SKM-1 treated with dmso at 0.1 percent for 144 hours (cell line): ENCODE measurements around the gene EPB41L3.

ENCODE experiments used
- DNase-seq: peaks from one replicate; lab custom pipeline; 2025; ENCODE audit not compliant: unreplicated experiment; lab: John Stamatoyannopoulos, UW

EPB41L3 gene

GRCh38 chr18:5543773-5544389 is at the start of gene EPB41L3:
Gene EPB41L3 (minus strand): TSS chr18:5543997. CDS start chr18:5489183, 54,814 bp downstream.
- DNase-seq, result peak; percentile 31

DNA sequence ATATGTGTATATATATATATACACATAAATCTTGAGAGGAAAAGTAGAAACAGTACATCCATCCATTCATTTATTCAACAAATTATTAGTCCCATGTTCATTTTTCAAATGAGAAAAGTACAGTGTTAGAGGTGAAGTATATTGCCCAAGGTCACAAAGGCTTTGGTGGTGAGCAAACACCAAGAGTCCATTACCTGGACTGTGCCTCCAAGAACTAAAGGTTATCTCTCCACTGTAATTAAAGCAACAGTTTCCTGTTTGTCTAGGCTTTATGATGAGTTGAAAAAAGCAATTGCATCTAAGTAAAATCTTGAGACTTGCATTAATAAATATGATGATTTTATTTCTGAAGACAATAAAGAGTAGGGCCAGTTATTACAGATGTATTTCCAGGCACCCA is 44.7 kb upstream of the EPB41L3 start:
- no peak for DNase-seq

GRCh38 chr18:5585653-5586052 is 41.9 kb upstream of the EPB41L3 start:
- DNase-seq, result no peak

GRCh38 chr18:5584746-5585417 is 41.1 kb upstream of the EPB41L3 start:
- no peak for DNase-seq

DNA sequence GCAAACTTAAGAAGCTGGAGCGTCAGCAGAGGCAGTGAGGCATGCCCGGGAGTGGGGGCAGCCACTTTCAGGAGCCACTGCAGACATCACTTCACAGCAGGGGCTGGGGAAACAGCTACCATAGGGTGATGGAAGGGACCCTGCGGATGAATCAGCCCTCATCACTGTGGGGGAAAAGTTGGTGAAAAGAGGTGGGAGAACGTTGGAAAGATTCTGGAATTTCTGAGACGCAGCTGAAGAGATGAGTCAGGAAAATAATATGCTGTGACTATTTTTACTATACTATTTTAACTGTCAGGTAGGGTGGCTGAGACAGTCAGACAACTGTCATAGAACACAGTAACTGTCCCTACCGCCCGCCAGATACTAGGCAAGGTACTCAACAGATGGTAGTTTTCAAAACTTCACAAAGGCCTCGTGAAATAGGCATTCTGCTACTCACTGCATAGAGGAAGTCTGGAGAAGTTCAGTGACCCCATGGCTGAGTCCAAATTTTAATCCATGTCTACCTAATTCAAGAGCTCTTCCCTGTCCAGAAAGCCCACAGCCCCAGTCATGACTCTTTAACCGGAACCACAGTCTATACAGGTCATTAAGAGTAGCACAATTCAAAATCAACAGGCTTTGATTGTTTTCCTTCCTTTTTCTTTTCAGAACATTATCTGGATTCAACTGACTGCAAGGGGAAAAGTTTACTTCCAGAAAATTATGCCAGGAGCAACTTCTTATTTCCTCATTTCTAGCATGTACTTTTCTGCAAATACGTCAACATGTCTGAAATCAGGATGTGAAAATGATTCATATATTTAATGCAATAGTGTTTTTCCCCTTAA is 39.3 kb upstream of the EPB41L3 start:
- DNase-seq, result no peak

DNA sequence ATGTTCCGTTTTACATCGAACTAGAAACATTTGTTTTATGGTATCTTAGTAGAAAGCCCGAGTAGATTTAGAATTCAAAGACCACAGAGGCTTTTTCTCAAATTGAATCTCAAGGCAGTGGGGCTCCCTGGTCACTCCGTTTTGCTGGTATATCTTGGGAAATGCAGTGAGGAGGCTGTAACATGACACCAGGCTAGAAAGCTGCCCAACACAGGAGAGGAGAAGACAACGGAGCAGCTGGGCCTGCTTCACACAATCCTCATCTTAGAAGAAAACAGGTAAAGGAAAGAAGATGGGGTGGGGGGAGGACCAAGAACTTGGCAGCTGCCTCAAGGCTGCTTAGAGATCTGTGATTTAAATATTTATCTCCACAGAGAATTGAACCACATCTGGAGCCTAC is 38.3 kb upstream of the EPB41L3 start:
- no peak for DNase-seq

- DNase-seq, result peak; percentile 50
Measured at GRCh38 chr18:5574843-5575242, 31.0 kb upstream of the EPB41L3 start.

DNA sequence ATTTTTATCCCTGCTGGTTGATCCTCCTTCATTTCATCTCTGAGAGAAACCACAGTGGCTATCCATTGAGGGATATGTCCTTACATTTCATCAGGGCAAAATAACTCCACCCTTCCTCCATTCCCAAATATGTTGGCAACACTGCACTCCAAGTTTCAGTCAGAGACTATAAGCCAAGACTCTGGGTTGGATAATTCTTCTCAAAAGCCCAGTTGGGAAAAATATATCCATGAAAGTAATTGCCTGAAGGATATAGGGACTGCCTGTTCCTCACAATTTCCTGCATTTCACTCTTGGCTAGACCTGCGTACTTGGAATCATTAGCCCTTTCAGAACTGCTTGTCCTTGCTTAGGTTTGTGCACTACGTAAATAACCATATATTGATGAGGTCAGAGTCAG is 27.9 kb upstream of the EPB41L3 start:
- no peak for DNase-seq

DNA sequence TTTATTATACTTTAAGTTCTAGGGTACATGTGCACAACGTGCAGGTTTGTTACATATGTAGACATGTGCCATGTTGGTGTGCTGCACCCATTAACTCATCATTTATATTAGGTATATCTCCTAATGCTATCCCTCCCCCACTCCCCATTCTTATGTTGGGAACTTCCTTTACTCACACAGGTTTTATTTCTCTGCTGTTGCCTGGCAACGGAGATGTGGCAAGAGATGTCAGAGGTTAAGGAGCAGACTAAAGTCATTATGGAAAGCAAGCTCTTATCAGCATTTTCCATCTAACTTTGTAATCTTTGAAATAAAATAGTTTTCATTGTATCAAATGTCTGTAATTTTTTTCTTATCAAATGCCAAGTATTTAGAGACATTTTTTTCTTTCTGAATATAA is 26.8 kb upstream of the EPB41L3 start:
- peak; percentile 79 for DNase-seq

DNA sequence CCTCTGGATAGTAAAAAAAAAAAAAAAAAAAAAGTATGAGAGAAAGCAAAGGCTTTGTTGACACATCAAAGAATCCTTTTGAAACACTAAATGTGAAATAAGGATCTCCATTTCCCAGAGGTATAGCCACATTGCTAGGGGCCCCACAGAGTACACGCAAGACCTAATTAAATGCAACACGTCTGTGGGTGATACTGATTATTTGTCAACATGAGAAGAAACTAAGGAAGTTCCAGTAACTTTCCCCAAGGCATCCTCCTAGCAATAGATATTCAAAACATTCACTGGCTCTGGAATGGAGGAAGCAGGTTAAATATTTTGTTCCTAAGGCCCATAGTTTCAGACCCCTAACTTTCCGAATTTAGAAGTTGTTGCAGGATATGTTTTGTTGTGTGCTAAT is 24.6 kb upstream of the EPB41L3 start:
- DNase-seq, result no peak

GRCh38 chr18:5558851-5559250 is 15.1 kb upstream of the EPB41L3 start:
- no peak for DNase-seq

GRCh38 chr18:5556310-5556974 is 12.6 kb upstream of the EPB41L3 start:
- DNase-seq, result no peak

DNA sequence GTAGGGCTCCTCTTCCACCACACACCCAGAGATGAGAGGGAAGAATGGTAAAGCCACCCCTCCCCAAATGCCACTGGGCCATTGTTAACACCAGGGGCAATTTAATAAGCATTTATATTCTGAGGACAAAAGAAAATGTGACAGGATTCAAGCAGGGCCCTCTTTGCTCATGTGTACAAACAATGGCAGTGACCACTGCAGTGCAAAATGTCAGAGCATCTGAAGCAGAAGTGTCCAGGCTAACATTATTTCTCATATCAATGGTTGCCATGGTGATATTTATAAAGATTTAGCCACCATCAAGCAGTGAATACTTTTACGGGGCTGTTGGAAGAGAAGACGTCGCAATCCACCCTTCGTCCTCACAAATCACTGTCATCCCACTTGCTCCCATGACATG is 10.8 kb upstream of the EPB41L3 start:
- DNase-seq, result no peak

- DNase-seq, result peak; percentile 68
Measured at GRCh38 chr18:5546660-5547059, 2.9 kb upstream of the EPB41L3 start.

- DNase-seq, result no peak
Measured at GRCh38 chr18:5543036-5543680, 639 bp downstream of the EPB41L3 start.

DNA sequence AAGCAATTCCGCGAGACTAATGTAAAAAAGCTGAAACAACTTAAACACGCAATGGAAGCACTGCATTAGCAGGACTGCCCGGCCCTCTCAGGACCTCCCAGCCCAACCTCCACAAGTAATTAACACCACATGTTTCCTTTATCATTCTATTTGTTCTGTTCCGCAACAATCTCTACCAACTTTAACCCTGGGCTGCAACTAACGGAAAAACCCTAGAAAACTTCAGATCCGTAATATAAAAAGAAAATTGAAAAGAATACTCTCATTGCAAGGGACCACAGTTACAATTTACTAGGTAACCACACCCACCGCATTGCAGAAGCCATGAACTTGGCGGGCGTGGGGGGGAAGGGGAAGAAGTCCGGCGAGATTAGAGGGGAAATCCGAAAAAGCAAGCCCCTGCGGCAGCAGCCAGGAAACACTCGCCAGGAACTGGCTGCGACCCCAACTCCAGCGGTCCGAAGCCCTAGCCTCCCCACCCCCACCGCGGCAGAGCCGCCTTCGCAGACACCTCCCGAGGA is 1.2 kb downstream of the EPB41L3 start:
- peak; percentile 37 for DNase-seq

DNA sequence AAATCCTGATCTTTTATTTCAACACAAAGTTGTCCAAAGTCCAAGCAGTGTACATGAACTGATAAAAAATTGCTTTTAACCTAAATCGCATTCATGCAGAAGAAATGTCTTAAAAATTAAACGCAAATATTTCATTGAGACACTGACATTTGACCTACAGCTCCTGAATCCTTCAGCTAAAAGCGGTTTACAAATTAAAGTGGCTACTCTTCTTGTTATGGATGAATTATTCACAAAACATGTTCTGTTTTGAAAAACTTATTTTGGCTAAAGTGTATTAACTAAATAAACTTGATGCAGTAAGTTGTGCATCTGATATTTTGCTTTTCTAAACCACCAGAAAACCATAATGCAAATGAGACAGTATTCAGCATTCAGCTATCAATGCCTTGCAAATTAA is 2.2 kb downstream of the EPB41L3 start:
- no peak for DNase-seq

GRCh38 chr18:5539391-5539790 is 4.4 kb downstream of the EPB41L3 start:
- DNase-seq, result no peak

DNA sequence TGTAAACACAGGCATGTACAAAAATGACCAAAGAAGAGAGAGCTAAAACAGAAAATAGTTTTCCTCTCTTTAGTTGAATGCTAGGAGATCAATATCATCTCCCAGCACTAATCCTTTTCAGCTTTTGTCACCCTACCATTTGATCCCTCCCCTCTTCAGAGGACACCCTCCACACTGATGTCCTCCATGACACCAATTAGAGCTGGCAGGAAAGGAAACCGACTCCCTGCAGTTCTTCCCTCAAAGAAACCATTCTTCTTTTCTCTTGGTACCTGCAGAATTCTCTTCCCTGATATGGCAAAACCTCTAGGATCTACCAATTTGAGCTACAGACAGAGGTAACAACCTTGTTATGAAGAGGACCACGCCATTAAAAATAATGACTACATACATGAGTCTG is 5.3 kb downstream of the EPB41L3 start:
- DNase-seq, result no peak

- DNase-seq, result no peak
Measured at GRCh38 chr18:5537860-5538259, 5.9 kb downstream of the EPB41L3 start.

DNA sequence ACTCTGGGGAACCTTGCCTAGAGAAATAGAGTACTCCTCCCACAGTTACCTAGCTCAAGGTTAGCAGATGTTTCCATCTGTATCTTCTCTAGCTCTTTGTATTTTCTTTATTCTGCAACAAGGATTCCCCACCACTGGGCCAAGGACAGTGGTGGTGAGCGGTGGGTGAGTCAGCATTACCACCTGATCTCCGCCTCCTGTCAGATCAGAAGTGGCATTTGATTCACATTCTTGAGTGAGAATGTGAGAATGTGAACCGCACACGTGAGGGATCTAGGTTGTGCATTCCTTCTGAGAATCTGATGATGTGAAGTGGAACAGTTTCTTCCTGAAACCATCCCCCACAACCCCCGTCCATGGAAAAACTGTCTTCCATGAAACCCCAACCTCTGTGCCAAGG is 9.0 kb downstream of the EPB41L3 start:
- DNase-seq, result no peak
